ENCODE measurements around the gene AOPEP.

- TF ChIP-seq, protein P1, sequence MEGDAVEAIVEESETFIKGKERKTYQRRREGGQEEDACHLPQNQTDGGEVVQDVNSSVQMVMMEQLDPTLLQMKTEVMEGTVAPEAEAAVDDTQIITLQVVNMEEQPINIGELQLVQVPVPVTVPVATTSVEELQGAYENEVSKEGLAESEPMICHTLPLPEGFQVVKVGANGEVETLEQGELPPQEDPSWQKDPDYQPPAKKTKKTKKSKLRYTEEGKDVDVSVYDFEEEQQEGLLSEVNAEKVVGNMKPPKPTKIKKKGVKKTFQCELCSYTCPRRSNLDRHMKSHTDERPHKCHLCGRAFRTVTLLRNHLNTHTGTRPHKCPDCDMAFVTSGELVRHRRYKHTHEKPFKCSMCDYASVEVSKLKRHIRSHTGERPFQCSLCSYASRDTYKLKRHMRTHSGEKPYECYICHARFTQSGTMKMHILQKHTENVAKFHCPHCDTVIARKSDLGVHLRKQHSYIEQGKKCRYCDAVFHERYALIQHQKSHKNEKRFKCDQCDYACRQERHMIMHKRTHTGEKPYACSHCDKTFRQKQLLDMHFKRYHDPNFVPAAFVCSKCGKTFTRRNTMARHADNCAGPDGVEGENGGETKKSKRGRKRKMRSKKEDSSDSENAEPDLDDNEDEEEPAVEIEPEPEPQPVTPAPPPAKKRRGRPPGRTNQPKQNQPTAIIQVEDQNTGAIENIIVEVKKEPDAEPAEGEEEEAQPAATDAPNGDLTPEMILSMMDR (IDR thresholded peaks at IDR 0.05), result no peak
- no peak for TF ChIP-seq POLR2A (IDR thresholded peaks at IDR 0.05; ENCODE audit: low read depth)
Observed at GRCh38 chr9:95115104-95115503, 388.6 kb downstream of the AOPEP start.

Data from esophagus muscularis mucosa (tissue), 3 donors.